ENCODE results near the gene ZDHHC7. TPM values are rescaled to one million over a fixed set of nuclear protein-coding genes. Genes with fewer than 3 reads are reported as not detected.
"Not testable (repeated sequence)": the region's sequence is repeated elsewhere in the genome, so short reads cannot be mapped to it uniquely, and the experiment has no call there.

ZDHHC7 gene, protein sequence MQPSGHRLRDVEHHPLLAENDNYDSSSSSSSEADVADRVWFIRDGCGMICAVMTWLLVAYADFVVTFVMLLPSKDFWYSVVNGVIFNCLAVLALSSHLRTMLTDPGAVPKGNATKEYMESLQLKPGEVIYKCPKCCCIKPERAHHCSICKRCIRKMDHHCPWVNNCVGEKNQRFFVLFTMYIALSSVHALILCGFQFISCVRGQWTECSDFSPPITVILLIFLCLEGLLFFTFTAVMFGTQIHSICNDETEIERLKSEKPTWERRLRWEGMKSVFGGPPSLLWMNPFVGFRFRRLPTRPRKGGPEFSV
- total RNA-seq (10 to 100 TPM; 30.3 to 39.9 TPM), polyA plus RNA-seq (ENCODE audit: insufficient read length in 2 of 2) (10 to 100 TPM; 40.6 to 48.1 TPM)
- long read RNA-seq, donor 1, transcript ZDHHC7-201 (8 exons, 3,442 nt), result major isoform, 6 of 22 reads
- long read RNA-seq, donor 1, partial matches to known transcripts, result 14 of 22 reads
- long read RNA-seq, donor 1, other reads (novel, unspliced or antisense), result 0 of 22 reads
- long read RNA-seq, donor 2, partial matches to known transcripts, result 0 of 4 reads
- long read RNA-seq, donor 2, other reads (novel, unspliced or antisense), result 0 of 4 reads
- long read RNA-seq, donor 3, transcript ZDHHC7-201 (8 exons, 3,442 nt), result major isoform, 7 of 13 reads
- long read RNA-seq, donor 3, partial matches to known transcripts, result 5 of 13 reads
- long read RNA-seq, donor 3, other reads (novel, unspliced or antisense), result 0 of 13 reads
- long read RNA-seq, donor 4, transcript ZDHHC7-201 (8 exons, 3,442 nt), result major isoform, 12 of 15 reads
- long read RNA-seq, donor 4, partial matches to known transcripts, result 0 of 15 reads
- long read RNA-seq, donor 4, other reads (novel, unspliced or antisense), result 0 of 15 reads

DNA sequence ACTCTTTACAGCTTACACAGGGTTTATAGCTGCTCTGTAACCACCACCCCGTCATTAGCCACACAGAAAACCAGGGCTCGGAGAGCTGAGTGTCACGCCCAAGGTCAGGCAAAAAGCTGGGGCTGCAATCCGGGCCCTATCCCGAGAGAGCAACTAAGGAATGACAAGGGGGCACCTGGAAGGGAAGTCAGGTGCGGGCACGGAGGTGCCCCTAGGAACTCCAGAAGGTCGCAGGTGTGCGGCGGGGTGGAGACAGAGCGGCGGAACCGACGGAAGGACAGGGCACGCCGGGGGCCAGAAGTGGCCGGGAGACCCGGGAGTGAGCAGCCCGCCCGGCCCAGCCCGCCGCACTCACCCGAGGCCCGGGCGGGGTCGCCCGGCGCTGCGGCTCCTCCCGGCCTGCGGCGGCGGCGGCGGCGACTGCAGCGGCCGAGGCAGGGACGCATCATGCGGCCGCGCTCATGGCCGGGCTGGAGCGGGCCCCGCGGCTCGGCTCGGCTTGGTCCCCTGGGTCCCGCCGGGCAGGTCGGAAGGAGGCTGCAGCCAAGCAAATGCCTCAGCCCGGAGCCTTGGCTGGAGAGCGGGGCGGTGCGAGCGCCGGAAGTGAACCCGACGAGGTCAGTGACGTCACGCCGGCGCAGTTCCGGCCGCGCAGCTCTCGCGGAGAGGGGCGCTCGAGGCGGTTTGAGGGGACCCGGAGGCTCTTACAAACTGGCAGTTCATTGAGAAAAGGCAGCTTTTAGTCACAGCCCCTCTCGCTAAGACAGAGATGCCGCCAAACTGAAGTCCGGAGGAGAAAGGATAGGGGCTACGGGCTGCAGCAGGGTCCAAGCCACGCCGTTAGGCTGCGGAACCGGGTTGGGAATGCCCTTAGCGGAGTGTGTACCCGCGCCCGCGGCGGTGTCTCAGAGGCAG is at the start of gene ZDHHC7:
Gene ZDHHC7 (minus strand): TSS at position 605 of the 915 bp plus-strand sequence. CDS start 20,917 bp downstream, outside the sequence.
- WGBS (ENCODE audit: insufficient coverage), result under 1% methylated on average over 86 of the region's 86 CpGs
- Histone ChIP-seq H3K4me1 (ENCODE audit: control insufficient read depth, insufficient read depth, low read length) (peaks cover 16% of the 10 kb centered on the region), H3K4me3 (ENCODE audit: low read depth, low read length) (peak within 1 kb of the TSS; percentile 98), H3K9me3 (ENCODE audit: control insufficient read depth, insufficient read depth, low read length) (no peaks in the 10 kb centered on the region), H3K27ac (ENCODE audit: low read depth, low read length) (peak within 1 kb of the TSS; percentile 100), H3K36me3 (ENCODE audit: control insufficient read depth, insufficient read depth, low read length) (no peaks in the 10 kb centered on the region), H3K27me3 (ENCODE audit: control insufficient read depth, insufficient read depth, low read length) (no peaks in the 10 kb centered on the region)
- peak; percentile 74 to 96 (median 86) for DNase-seq (ENCODE audit: low read depth in 4 of 6, low spot score in 6 of 6)

DNA sequence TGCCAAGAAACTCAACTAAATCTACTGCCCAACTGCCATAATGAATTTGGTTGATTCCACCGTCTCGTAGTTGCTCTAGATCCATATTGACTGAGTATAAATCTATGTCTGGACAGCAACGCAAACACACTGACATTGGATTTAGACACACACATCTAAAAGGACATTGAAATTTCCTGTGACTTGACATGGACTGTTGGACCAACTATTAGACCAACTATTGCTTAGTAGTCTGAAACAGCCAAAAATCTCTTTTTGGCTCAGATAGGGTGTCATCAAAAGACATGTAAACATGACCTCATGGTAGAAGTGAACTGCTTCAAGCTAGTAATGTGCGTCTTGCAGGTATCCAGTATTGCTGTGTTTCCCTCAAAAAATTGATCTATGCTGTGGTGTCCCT is 47.6 kb upstream of the ZDHHC7 start:
- H3K4me3 ChIP-seq (ENCODE audit: low read depth, low read length), result no peak overlapping the region

DNA sequence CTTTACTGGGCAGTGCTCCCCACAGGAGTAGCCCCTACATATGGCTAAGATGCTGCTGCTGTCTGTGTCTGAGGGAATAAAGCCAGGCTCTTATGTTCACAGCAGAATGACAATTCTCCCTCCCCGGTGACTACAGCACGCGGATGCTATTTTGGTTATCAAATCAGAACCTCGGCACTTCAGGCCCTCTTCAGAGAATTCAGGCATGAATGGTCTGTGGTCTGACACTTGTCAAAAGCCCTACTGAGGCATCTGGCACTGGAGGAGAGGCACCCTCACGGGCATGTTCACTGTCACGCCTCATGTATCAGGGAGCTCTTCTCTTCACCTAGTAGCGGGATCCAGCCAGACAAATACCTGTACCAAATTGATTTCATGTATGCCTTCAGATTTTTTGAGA is 46.6 kb upstream of the ZDHHC7 start:
- Histone ChIP-seq H3K27ac (ENCODE audit: low read depth, low read length) (no peak overlapping the region), H3K9me3 (ENCODE audit: control insufficient read depth, insufficient read depth, low read length) (no peaks in the 10 kb centered on the region), H3K4me3 (ENCODE audit: low read depth, low read length) (no peak overlapping the region), H3K4me1 (ENCODE audit: control insufficient read depth, insufficient read depth, low read length) (peaks cover 40% of the 10 kb centered on the region), H3K36me3 (ENCODE audit: control insufficient read depth, insufficient read depth, low read length) (peaks cover 19% of the 10 kb centered on the region), H3K27me3 (ENCODE audit: control insufficient read depth, insufficient read depth, low read length) (no peaks in the 10 kb centered on the region)
- DNase-seq (ENCODE audit: low read depth in 4 of 6, low spot score in 6 of 6), result peak in 2 of 6 donors; percentile 37 to 54
- 61% methylated on average over 3 of the region's 7 CpGs for WGBS (ENCODE audit: insufficient coverage)

More for the DNA sequence above, 47.6 kb upstream of the ZDHHC7 start:
- Histone ChIP-seq H3K36me3 (ENCODE audit: control insufficient read depth, insufficient read depth, low read length) (peaks cover 23% of the 10 kb centered on the region), H3K4me1 (ENCODE audit: control insufficient read depth, insufficient read depth, low read length) (peaks cover 40% of the 10 kb centered on the region), H3K9me3 (ENCODE audit: control insufficient read depth, insufficient read depth, low read length) (no peaks in the 10 kb centered on the region), H3K27me3 (ENCODE audit: control insufficient read depth, insufficient read depth, low read length) (no peaks in the 10 kb centered on the region), H3K27ac (ENCODE audit: low read depth, low read length) (no peak overlapping the region)
- WGBS (ENCODE audit: insufficient coverage), result no CpG with 5 or more reads among the region's 4 CpGs
- DNase-seq (ENCODE audit: low read depth in 4 of 6, low spot score in 6 of 6), result no peak

DNA sequence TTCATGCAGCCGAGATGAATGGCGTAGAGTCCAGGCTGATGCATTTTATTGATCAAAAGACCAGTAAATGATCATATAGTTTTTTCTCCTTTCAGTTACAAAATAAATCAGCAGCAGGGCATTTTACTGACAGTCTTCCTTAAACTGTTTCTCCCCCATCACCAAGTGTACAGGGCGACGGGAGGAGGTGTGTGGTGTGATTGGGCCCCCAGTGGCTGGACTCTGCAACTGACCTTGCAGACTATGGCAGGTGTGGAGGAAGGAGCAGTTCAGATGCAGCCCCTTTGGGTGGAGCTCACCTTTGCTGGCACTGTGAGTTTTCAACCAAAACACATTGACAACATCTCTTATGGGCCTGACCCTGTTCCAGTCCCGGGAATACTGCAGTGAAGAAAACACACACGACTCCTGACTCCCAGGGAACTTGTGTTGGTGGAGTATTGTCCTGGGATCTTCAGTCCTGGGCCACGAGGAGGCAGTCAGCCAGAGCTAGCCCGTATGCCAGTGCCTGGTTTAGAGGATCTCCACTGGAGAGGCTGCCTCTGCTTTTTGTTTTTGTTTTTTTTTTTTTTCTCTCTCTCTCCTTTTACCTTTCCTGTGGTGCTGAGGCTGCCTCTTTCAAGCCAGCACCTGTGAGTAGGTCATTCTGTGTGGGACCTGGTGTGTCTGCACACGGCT is 46.0 kb upstream of the ZDHHC7 start:
- Histone ChIP-seq H3K4me3 (ENCODE audit: low read depth, low read length) (no peak overlapping the region), H3K4me1 (ENCODE audit: control insufficient read depth, insufficient read depth, low read length) (peaks cover 40% of the 10 kb centered on the region), H3K36me3 (ENCODE audit: control insufficient read depth, insufficient read depth, low read length) (peaks cover 17% of the 10 kb centered on the region), H3K27ac (ENCODE audit: low read depth, low read length) (no peak overlapping the region), H3K9me3 (ENCODE audit: control insufficient read depth, insufficient read depth, low read length) (no peaks in the 10 kb centered on the region), H3K27me3 (ENCODE audit: control insufficient read depth, insufficient read depth, low read length) (no peaks in the 10 kb centered on the region)
- WGBS (ENCODE audit: insufficient coverage), result 47% methylated on average over 3 of the region's 9 CpGs
- DNase-seq (ENCODE audit: low read depth in 4 of 6, low spot score in 6 of 6), result no peak

DNA sequence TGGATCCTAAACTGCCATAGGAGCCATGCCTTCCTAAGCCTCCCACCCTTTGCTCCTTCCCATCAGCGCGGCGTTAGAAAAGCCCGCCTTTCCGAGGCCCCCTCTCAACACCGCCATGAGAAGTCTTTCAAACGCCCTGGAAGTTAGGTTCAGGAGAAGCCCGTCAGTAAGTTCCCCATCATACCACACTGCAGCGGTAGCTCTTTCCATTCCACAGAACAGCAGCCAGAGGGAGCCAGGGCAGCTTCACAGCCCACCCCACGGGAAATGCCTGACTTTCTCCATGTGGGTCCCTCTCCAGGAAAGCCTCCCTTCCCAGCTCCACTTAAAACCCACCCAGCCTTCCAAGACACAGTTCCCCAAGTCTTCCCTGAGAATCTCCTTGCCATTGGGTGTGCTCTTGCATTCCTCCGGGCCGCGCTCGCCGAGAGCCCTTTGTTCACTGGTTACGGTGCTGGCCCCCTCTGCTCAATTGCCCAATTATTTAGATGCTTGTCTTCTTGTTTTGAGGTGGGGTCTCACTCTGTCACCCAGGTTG is 44.9 kb upstream of the ZDHHC7 start:
- Histone ChIP-seq H3K4me3 (ENCODE audit: low read depth, low read length) (no peak overlapping the region), H3K27ac (ENCODE audit: low read depth, low read length) (peak overlapping the region; percentile 62)
- 52% methylated on average over 10 of the region's 16 CpGs for WGBS (ENCODE audit: insufficient coverage)

DNA sequence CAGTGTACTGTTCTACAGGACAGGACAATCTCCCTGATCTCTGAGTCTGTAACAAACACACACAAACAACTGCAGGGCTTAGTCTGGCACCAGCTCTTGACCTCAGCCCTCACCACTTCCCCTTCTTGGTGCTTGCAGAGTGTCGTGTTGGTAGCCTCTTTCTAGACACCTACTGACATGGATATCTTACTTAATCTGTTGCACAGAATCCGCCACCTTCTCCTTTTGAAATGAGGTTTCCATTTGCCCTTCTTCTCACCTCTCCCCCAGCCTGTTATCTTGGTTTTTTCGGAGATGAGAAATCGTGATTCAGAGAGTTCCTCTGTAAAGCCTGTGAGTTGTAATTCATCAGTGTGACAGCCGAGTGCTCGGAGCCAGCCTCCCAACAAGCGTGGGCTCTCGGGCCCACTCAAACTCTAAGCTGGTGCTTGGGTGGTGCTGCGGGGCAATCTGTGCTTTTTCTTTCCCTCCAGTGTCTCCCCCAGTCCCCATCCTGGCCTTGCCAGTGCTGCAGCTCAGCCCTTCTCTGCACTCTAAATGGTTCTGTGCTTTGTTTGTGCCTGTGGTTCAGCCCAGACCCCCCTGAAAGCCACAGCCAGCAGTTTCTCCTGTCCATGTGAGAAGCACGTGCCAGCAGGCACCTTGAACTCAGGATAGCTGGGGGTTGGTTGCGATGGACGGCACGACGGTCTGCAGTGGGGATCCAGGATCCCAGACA is 44.3 kb upstream of the ZDHHC7 start:
- H3K27me3 ChIP-seq (ENCODE audit: control insufficient read depth, insufficient read depth, low read length), result no peaks in the 10 kb centered on the region
- WGBS (ENCODE audit: insufficient coverage), result 10% methylated on average over 7 of the region's 14 CpGs
- peak overlapping the region; percentile 62 for H3K27ac ChIP-seq (ENCODE audit: low read depth, low read length)
- H3K36me3 ChIP-seq (ENCODE audit: control insufficient read depth, insufficient read depth, low read length), result peaks cover 11% of the 10 kb centered on the region
- peak in 2 of 6 donors; percentile 45 to 49 for DNase-seq (ENCODE audit: low read depth in 4 of 6, low spot score in 6 of 6)
- H3K9me3 ChIP-seq (ENCODE audit: control insufficient read depth, insufficient read depth, low read length), result no peaks in the 10 kb centered on the region
- peak overlapping the region; percentile 16 for H3K4me3 ChIP-seq (ENCODE audit: low read depth, low read length)
- H3K4me1 ChIP-seq (ENCODE audit: control insufficient read depth, insufficient read depth, low read length), result peaks cover 36% of the 10 kb centered on the region

More for the DNA sequence above, 44.9 kb upstream of the ZDHHC7 start:
- peak in 1 of 6 donors; percentile 46 for DNase-seq (ENCODE audit: low read depth in 4 of 6, low spot score in 6 of 6)
- H3K27me3 ChIP-seq (ENCODE audit: control insufficient read depth, insufficient read depth, low read length), result no peaks in the 10 kb centered on the region
- no peaks in the 10 kb centered on the region for H3K9me3 ChIP-seq (ENCODE audit: control insufficient read depth, insufficient read depth, low read length)
- H3K4me1 ChIP-seq (ENCODE audit: control insufficient read depth, insufficient read depth, low read length), result peaks cover 35% of the 10 kb centered on the region
- H3K36me3 ChIP-seq (ENCODE audit: control insufficient read depth, insufficient read depth, low read length), result peaks cover 14% of the 10 kb centered on the region

DNA sequence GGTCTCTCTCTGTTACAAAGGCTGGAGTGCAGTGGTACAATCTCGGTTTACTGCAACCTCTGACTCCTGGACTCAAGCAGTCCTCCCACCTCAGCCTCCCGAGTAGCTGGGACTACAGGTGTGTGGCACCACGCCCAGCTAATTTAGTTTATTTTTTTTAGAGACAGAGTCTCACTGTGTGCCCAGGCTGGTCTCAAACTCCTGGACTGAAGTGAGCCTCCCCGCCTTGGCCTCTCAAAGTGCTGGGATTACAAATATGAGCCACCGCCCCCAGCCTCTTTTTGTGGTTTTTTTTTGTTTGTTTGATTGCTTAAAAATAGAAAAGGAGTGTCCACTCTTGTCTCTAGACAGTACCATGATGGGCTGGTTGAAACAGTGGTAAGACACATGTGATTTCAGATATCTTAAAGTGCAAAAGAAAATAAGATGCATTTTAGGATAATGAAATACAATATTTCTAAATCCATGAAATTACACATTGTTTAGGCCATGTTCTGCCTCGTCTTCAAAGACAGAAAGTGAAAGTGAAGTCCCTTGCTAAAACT is 43.7 kb upstream of the ZDHHC7 start:
- peak overlapping the region; percentile 62 for H3K27ac ChIP-seq (ENCODE audit: low read depth, low read length)
- no peaks in the 10 kb centered on the region for H3K27me3 ChIP-seq (ENCODE audit: control insufficient read depth, insufficient read depth, low read length)
- H3K9me3 ChIP-seq (ENCODE audit: control insufficient read depth, insufficient read depth, low read length), result no peaks in the 10 kb centered on the region
- H3K36me3 ChIP-seq (ENCODE audit: control insufficient read depth, insufficient read depth, low read length), result peaks cover 11% of the 10 kb centered on the region
- peak overlapping the region; percentile 16 for H3K4me3 ChIP-seq (ENCODE audit: low read depth, low read length)
- 48% methylated on average over 2 of the region's 6 CpGs for WGBS (ENCODE audit: insufficient coverage)
- no peak for DNase-seq (ENCODE audit: low read depth in 4 of 6, low spot score in 6 of 6)
- peaks cover 41% of the 10 kb centered on the region for H3K4me1 ChIP-seq (ENCODE audit: control insufficient read depth, insufficient read depth, low read length)

DNA sequence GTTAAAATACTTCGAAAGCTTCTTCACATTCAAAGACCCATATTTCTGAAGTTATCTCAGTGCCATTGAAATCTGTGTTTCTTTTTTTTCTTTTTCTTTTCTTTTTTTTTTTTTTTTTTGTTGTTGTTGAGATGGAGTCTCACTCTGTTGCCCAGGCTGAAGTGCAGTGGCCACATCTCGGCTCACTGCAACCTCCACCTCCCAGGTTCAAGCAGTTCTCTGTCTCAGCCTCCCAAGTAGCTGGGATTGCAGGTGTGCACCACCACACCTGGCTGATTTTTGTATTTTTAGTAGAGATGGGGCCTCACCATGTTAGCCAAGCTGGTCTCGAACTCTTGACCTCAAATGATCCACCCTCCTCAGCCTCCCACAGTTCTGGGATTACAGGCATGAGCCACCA is 43.0 kb upstream of the ZDHHC7 start:
- H3K4me3 ChIP-seq (ENCODE audit: low read depth, low read length); DNase-seq (ENCODE audit: low read depth in 4 of 6, low spot score in 6 of 6); H3K9me3 ChIP-seq (ENCODE audit: control insufficient read depth, insufficient read depth, low read length); H3K27me3 ChIP-seq (ENCODE audit: control insufficient read depth, insufficient read depth, low read length); H3K27ac ChIP-seq (ENCODE audit: low read depth, low read length): not testable (repeated sequence)
- WGBS (ENCODE audit: insufficient coverage), result 100% methylated on average over 1 of the region's 3 CpGs
- H3K4me1 ChIP-seq (ENCODE audit: control insufficient read depth, insufficient read depth, low read length), result peaks cover 41% of the 10 kb centered on the region
- H3K36me3 ChIP-seq (ENCODE audit: control insufficient read depth, insufficient read depth, low read length), result peaks cover 11% of the 10 kb centered on the region
